ENCODE data around the gene FIGLA. TPM values are rescaled to one million over a fixed set of nuclear protein-coding genes. Genes with fewer than 3 reads are reported as not detected.

FIGLA gene
- total RNA-seq, 1 experiment from 2014 or later = not detected

GRCh38 chr2:70767079-70767698 lies 23.3 kb downstream of the FIGLA start:
- no peaks in the 10 kb centered on the region for H3K4me1 ChIP-seq (replicated peaks; ENCODE audit: insufficient read depth)
- intact Hi-C loops (cut with micrococcal nuclease; ENCODE audit: unreplicated experiment) = no loop called here
- ChIA-PET CTCF (no interaction called here), POLR2A (ENCODE audit: unreplicated experiment) (no interaction called here)
- peaks cover 32% of the 10 kb centered on the region; the same call in 1 of the 2 replicates for H3K27me3 ChIP-seq (ENCODE audit: insufficient read depth, low read depth)
- no peaks in the 10 kb centered on the region for H3K36me3 ChIP-seq (ENCODE audit: low read depth)
- no peaks in the 10 kb centered on the region for H3K9me2 ChIP-seq (ENCODE audit: insufficient read depth)
- no TSS peak for BruUV-seq (replicated peaks)
- H3F3A ChIP-seq (ENCODE audit: insufficient read depth, low read depth) = no peaks in the 10 kb centered on the region
- TF ChIP-seq EZH2 (IDR thresholded peaks at IDR 0.05; ENCODE audit: low read depth) (no peak), CTCF (conservative IDR thresholded peaks at IDR 0.05) (no peak)
- no peak overlapping the region for H3K4me2 ChIP-seq
- H3K9me3 ChIP-seq (ENCODE audit: insufficient read depth, low read depth) = no peaks in the 10 kb centered on the region
- H4K20me1 ChIP-seq (ENCODE audit: insufficient read depth) = no peaks in the 10 kb centered on the region
- no peak overlapping the region for H2AFZ ChIP-seq
- H3K79me2 ChIP-seq (ENCODE audit: low read depth) = no peaks in the 10 kb centered on the region
- H3K4me3 ChIP-seq = no peak overlapping the region
- H3K27ac ChIP-seq = no peak overlapping the region
- no peak for DNase-seq

DNA sequence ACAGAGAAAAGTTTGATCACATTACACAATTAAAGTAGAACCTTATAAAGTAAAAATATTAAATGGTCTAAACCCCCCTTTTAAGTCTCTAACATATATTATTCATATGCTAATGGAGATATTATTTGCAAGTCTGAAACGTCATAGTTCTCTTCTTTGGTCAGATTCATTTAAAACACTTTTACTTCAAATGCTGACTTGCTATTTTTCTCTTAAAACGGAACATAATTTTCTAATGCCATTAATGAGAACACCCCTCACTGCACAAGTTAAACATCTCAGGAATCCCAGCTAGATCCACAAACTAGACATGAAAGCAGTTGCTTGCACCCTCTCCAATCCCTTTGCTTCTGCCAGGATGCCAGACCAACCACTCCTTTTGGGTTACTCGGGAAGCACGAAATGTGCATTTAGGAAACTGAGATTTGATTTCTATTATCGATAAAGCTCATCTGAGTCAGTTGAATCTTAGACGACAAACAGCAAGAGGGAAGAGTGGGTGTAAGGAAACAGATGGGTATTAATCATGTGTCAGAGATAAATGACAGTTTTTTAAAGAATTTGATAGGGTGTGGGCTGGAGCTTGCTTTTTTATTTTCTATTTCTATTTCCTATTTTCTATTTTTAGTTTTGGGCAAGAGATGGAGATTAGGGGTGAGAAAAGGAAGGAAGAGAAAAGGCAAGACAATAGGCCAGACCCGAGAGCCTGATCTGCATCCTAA lies 23.9 kb downstream of the FIGLA start:
- no peaks in the 10 kb centered on the region for H4K20me1 ChIP-seq (ENCODE audit: insufficient read depth)
- H3K4me1 ChIP-seq (replicated peaks; ENCODE audit: insufficient read depth) = no peaks in the 10 kb centered on the region
- no peaks in the 10 kb centered on the region for H3K36me3 ChIP-seq (ENCODE audit: low read depth)
- no peak overlapping the region for H3K27ac ChIP-seq
- H3K4me3 ChIP-seq = no peak overlapping the region
- H3K27me3 ChIP-seq (ENCODE audit: insufficient read depth, low read depth) = peaks cover 31% of the 10 kb centered on the region; the same call in 1 of the 2 replicates
- CTCF ChIA-PET = no interaction called here
- DNase-seq = no peak
- POLR2A ChIA-PET (ENCODE audit: unreplicated experiment) = no interaction called here
- no peaks in the 10 kb centered on the region for H3K9me2 ChIP-seq (ENCODE audit: insufficient read depth)
- BruUV-seq (replicated peaks) = no TSS peak
- no peak overlapping the region for H3K4me2 ChIP-seq
- H3K79me2 ChIP-seq (ENCODE audit: low read depth) = no peaks in the 10 kb centered on the region
- TF ChIP-seq EZH2 (IDR thresholded peaks at IDR 0.05; ENCODE audit: low read depth) (no peak), CTCF (conservative IDR thresholded peaks at IDR 0.05) (no peak)
- H2AFZ ChIP-seq = no peak overlapping the region
- no peaks in the 10 kb centered on the region for H3F3A ChIP-seq (ENCODE audit: insufficient read depth, low read depth)
- no peaks in the 10 kb centered on the region for H3K9me3 ChIP-seq (ENCODE audit: insufficient read depth, low read depth)
- intact Hi-C loops (cut with micrococcal nuclease; ENCODE audit: unreplicated experiment) = no loop called here

GRCh38 chr2:70765507-70765906 lies 24.9 kb downstream of the FIGLA start:
- CTCF ChIA-PET = no interaction called here
- no peaks in the 10 kb centered on the region for H3K9me3 ChIP-seq (ENCODE audit: insufficient read depth, low read depth)
- H3K79me2 ChIP-seq (ENCODE audit: low read depth) = no peaks in the 10 kb centered on the region
- H2AFZ ChIP-seq = no peak overlapping the region
- H4K20me1 ChIP-seq (ENCODE audit: insufficient read depth) = no peaks in the 10 kb centered on the region
- H3K4me1 ChIP-seq (replicated peaks; ENCODE audit: insufficient read depth) = no peaks in the 10 kb centered on the region
- no peak overlapping the region for H3K4me2 ChIP-seq
- peaks cover 29% of the 10 kb centered on the region; the same call in 1 of the 2 replicates for H3K27me3 ChIP-seq (ENCODE audit: insufficient read depth, low read depth)
- intact Hi-C loops (cut with micrococcal nuclease; ENCODE audit: unreplicated experiment) = no loop called here
- no peaks in the 10 kb centered on the region for H3F3A ChIP-seq (ENCODE audit: insufficient read depth, low read depth)
- TF ChIP-seq EZH2 (IDR thresholded peaks at IDR 0.05; ENCODE audit: low read depth) = no peak
- no peak for TF ChIP-seq CTCF (conservative IDR thresholded peaks at IDR 0.05)
- no peak overlapping the region for H3K4me3 ChIP-seq
- no peak for DNase-seq
- no peaks in the 10 kb centered on the region for H3K9me2 ChIP-seq (ENCODE audit: insufficient read depth)
- no peaks in the 10 kb centered on the region for H3K36me3 ChIP-seq (ENCODE audit: low read depth)
- POLR2A ChIA-PET (ENCODE audit: unreplicated experiment) = no interaction called here
- no TSS peak for BruUV-seq (replicated peaks)
- no peak overlapping the region for H3K27ac ChIP-seq
